ENCODE results near the gene KLHL40.

KLHL40 gene

DNA sequence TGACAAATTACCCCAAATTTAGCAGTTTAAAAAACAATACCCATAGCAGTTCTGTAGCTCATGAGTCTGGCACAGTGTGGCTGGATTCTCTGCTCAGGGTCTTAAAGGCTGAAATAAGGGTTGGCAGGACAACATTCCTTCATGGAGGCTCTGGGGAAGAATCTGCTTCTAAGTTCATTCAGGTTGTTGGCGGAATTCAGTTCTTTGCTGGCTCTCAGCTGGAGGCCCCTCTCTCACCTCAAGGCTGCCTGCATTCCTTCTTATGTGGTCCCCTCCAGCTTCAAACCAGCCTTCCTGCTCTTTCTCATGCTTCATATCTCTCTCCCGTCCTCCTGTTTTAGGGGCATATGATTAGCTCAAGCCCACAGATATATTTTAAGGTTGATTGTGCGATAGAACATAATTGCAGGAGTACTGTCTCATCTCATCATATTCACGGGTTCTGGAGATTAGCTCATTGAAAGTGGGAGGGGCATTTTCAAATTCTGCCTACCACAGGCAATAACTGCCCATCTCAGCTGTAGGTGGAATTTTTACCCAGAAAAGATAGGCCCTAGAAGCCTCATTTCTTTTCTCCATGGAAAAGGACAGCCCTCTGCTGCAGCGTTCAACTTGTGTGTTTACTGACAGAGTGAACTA is 37.4 kb upstream of the KLHL40 start:
- FAIRE-seq (no peak), DNase-seq (ENCODE audit: insufficient read length, low spot score) (no peak)
- TF ChIP-seq, protein P1, sequence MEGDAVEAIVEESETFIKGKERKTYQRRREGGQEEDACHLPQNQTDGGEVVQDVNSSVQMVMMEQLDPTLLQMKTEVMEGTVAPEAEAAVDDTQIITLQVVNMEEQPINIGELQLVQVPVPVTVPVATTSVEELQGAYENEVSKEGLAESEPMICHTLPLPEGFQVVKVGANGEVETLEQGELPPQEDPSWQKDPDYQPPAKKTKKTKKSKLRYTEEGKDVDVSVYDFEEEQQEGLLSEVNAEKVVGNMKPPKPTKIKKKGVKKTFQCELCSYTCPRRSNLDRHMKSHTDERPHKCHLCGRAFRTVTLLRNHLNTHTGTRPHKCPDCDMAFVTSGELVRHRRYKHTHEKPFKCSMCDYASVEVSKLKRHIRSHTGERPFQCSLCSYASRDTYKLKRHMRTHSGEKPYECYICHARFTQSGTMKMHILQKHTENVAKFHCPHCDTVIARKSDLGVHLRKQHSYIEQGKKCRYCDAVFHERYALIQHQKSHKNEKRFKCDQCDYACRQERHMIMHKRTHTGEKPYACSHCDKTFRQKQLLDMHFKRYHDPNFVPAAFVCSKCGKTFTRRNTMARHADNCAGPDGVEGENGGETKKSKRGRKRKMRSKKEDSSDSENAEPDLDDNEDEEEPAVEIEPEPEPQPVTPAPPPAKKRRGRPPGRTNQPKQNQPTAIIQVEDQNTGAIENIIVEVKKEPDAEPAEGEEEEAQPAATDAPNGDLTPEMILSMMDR (IDR thresholded peaks at IDR 0.05; ENCODE audit: insufficient read depth, missing control alignments) = no peak

DNA sequence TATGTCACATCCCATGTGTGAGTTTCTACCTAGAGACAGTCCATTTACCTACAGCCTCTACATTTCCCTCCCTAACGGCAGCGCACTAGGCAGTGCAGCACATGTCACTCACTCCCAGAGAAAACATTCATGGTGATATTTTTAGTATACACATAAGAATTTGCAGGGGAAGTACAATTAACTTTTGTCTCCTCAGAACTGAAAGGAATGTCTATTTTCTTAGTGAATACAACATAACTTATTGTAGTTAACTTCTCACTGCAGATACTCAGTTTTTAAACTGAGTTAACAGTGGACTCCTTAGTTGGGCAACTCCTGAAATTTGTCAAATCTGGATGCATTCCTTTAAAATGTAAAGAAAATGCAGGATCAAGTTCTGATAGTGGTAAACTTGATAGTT is 36.3 kb upstream of the KLHL40 start:
- FAIRE-seq = no peak
- no peak for DNase-seq (ENCODE audit: insufficient read length, low spot score)
- TF ChIP-seq, protein P1 (IDR thresholded peaks at IDR 0.05; ENCODE audit: insufficient read depth, missing control alignments) = no peak

- DNase-seq (ENCODE audit: insufficient read length, low spot score) (no peak), FAIRE-seq (no peak)
- TF ChIP-seq, protein P1 (IDR thresholded peaks at IDR 0.05; ENCODE audit: insufficient read depth, missing control alignments) = no peak
Measured at GRCh38 chr3:42649783-42650182, 35.6 kb upstream of the KLHL40 start.

GRCh38 chr3:42651248-42652091 is 33.9 kb upstream of the KLHL40 start:
- DNase-seq (ENCODE audit: insufficient read length, low spot score) = no peak
- TF ChIP-seq, protein P1 (IDR thresholded peaks at IDR 0.05; ENCODE audit: insufficient read depth, missing control alignments) = no peak
- FAIRE-seq = no peak

DNA sequence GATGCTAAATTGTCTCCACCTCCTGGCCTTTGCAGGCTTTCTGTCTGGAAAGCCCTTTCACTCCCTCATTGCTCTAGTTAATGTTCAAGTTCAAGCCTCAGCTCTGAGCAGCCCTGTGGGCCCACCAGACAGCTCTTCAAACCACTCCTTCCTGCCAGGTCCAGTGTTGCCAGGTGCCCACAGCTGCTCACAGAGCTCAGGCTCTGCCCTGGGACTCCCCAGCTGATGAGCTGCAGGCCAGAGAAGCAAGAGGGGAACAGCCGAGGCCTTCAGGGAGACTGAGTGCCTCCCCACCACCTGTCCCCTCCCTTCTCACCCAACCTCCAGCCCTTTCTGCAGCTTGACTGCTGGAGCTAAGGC is 33.1 kb upstream of the KLHL40 start:
- TF ChIP-seq, protein P1 (IDR thresholded peaks at IDR 0.05; ENCODE audit: insufficient read depth, missing control alignments) = no peak
- DNase-seq (ENCODE audit: insufficient read length, low spot score) = no peak
- FAIRE-seq = no peak

DNA sequence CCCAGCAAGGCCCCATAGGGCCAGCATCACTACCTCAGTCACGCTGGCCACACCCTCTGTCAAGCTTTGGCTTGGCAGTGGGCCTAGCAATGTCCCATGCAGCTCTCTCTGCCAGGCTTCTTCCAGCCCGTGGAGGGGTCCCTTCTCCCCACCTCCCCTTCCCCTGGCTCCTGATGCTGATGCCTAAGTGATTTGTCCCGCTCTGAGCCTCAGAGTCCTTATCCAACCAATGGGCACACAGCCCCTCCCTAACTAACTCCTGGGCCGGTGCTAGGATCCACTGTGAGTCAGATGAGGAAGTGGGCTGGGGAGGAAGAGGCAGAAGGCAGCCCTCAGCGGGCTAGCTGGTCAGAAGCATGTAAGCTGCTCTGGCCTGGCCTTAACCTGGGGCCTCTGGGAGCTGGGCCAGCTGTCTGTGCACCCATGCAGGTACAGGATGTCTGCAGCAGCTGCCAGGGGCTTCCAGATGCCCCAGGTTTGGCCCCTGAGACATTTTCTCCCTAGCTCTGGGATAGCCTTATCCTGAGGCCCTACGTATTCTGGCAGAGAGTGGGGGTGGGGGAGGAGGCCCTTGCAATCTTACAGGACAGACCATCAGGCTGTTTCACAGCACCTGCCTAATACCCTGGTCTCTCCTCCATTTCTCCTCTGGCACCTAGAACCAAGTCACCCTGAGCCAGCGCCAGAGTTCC is 32.6 kb upstream of the KLHL40 start:
- FAIRE-seq (no peak), DNase-seq (ENCODE audit: insufficient read length, low spot score) (no peak)
- TF ChIP-seq, protein P1 (IDR thresholded peaks at IDR 0.05; ENCODE audit: insufficient read depth, missing control alignments) = no peak

DNA sequence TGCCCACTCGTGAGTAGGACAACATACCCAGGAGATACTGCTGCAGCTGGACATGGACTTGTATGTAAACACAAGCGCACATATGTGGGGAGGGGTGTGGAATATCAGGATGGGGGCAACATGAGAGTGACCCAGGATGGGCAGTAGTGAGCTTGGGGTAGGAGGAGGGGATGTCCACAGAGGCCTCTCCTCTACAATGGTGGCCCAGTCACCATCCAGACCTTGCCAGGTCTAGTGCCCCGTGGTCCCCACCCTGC is 32.1 kb upstream of the KLHL40 start:
- TF ChIP-seq, protein P1 (IDR thresholded peaks at IDR 0.05; ENCODE audit: insufficient read depth, missing control alignments) = no peak
- DNase-seq (ENCODE audit: insufficient read length, low spot score) = no peak
- no peak for FAIRE-seq
